SK-N-MC (cell line): ENCODE data around the gene LRCOL1.

ENCODE experiments used
- EZH2 ChIP-seq: fragments of 200-600 bp; sonication (generic); IDR thresholded peaks from one replicate; pipeline ENCODE4 v1.6.1; 2017; ENCODE audit warnings: antibody characterized with exemption
- FOXP2 ChIP-seq: optimal IDR thresholded peaks from 2 replicates; pipeline ENCODE3; 2011; ENCODE audit warnings: mild to moderate bottlenecking, moderate library complexity; ENCODE audit not compliant: insufficient read depth; ENCODE audit errors: extremely low read length, control extremely low read depth
- POLR2AphosphoS5 ChIP-seq: IDR thresholded peaks from 2 replicates; pipeline ENCODE4 v1.6.1; 2012; ENCODE audit warnings: mild to moderate bottlenecking, low read depth, low read length, borderline replicate concordance

GRCh38 chr12:132593521-132593920 is 16.9 kb downstream of the LRCOL1 start:
- no peak for TF ChIP-seq POLR2AphosphoS5
- no peak for TF ChIP-seq EZH2
- TF ChIP-seq FOXP2: no peak
